LNCAP (cell line): ENCODE measurements around the gene GPR142.

ENCODE experiments used
- TF ChIP-seq, protein P1 (sequence below): fragments of 450-650 bp; IDR thresholded peaks from 2 replicates; pipeline ENCODE4 v1.5.1; 2017; ENCODE audit warnings: mild to moderate bottlenecking

Gene GPR142

DNA sequence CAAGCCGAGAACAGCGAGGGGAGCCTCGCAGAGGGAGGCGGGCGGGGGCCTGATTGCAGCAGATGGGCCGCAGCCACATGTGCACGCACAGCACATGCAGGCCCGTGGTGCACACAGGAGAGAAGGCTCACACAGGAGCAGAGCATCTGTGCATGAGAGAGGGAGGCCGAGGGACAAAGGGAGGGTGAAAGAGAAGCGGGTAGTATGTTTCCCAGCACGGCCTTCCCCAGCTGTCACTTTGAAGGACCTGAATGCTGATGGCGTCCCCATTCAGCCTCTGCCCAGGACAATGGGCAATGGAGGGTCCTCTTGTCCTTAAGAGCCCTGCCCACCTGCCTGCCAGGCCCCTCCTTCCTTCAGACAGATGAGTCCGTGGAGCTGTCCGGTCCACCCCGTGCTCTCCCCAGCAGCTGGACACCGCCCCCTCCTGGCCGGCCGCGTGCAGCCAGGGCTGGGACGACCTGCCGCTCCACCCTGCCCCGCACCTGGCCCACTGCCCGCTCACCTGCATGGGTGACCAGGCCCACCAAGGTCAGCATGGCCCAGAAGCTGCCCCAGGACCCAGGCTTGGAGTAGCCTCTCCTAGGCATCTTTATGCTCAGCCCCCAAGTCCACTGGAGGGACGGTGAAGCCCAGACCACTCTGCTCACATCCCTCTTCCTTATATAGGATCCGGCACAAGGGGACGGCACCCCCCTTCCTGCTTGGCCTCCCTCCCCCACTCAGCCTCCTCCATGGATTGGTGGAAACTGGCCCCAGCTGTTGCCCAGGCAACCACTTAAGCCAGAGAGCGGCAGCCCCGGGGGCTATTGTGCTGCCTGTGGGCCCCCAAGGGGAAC, 5.9 kb upstream of the GPR142 start, which contains the start of gene BTBD17:
Gene BTBD17, minus strand, starts transcription at position 639 of the 839 bp plus-strand sequence. Its CDS starts 49 bp downstream, at position 590.
- TF ChIP-seq, protein P1, sequence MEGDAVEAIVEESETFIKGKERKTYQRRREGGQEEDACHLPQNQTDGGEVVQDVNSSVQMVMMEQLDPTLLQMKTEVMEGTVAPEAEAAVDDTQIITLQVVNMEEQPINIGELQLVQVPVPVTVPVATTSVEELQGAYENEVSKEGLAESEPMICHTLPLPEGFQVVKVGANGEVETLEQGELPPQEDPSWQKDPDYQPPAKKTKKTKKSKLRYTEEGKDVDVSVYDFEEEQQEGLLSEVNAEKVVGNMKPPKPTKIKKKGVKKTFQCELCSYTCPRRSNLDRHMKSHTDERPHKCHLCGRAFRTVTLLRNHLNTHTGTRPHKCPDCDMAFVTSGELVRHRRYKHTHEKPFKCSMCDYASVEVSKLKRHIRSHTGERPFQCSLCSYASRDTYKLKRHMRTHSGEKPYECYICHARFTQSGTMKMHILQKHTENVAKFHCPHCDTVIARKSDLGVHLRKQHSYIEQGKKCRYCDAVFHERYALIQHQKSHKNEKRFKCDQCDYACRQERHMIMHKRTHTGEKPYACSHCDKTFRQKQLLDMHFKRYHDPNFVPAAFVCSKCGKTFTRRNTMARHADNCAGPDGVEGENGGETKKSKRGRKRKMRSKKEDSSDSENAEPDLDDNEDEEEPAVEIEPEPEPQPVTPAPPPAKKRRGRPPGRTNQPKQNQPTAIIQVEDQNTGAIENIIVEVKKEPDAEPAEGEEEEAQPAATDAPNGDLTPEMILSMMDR, result peak; percentile 83

DNA sequence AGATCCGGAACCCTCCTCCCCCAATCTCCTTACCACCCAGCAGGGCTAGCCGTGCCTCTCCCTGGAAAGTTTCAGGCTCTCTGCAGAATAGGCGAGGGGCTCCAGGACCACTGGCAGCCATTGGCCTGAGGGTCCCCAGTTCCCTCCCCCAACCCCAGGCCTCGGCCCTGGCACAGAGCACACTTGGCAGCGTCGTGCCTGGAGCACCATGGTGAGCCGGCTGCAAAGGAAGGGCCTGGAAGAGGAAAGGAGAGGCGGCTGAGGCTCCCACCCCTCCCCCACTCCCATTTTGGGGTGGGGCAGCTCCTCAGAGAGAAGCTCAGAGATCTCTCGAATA, 5.3 kb upstream of the GPR142 start:
- TF ChIP-seq, protein P1, result no peak

DNA sequence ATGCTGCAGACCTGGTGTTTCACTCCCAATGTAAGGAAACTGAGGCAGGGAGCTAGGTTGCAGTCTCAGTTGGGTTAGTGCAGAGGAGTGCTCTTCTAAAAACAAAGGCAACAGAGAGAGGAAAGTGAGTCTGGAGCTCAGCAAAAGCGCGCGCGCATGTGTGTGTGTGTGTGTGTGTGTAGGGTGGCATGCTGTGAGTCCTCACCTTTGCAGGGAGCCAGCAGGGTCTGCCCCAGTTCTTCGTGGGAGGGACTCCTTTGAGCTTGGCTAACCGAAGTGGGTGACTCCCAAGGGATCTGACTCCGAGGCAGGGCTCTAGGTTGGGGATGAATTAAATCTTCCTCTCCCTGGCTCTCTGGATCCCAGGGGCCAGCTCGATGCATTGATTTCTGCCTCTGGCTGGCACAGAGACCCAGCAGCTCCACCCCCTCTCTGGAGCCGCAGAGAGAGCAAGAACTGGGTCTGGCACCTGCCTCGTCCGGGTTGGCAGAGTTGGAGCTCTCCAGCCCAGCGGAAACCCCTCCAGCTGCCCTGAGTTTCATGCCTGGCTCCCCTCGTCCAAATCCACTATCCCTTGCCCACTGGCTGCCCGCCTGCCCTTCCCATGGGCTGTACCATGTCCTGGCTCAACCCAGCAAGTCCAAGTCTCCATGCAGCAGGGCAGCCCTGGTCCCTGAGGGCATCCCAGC, 4.4 kb upstream of the GPR142 start:
- TF ChIP-seq, protein P1, result no peak

DNA sequence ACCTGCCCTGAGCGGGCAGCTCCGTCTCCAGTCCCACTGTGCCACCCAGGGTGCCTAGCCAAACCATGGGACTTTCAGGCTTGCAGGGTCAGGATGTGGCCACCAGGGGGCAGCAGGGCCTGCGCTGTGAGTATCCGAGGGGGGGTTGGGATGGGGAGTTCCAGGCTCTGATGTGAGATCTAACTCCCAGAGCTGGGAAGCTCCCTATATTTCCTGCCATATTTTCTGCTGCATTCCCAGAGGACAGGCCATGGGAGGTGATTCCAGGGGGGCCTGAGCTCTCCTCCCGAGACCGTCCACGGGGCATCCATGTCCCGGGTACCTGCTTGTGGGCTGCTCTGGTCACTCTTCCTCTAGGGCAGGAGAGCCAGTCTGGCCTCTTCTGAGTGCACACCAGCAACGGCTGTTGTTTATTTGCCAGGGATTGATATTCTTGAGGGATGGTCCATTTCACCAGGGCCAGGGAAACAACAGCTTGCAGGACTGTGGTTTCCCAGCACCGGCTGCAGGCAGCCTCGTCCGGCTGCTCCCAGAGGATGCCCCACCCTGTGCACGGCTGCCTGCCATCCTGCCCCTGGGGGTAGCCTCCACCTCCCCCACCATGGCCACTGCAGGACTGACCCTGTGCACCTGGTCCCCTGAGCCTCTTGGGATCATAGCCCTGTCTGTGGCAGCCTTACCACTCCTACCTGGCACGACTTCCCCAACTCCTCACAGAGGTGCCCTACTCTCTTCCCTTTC, 1.2 kb downstream of the GPR142 start:
- TF ChIP-seq, protein P1, result peak; percentile 91

DNA sequence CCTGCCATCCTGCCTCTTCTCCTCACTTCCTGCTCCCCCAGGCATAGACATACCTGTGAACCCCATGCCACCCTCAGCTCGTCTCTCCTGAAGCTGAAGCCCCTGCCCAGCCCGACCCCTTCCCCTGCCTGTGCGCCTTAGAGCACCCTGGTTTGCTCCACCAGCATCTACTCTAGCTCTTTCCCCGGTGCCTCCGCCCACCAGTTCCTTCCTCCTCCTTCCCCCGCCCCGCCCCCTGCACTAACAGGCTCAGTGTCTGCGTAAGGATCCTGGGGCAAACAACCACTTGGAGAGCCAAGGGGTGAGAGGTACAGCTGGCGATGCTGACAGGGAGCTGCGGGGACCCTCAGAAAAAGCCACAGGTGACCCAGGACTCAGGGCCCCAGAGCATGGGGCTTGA, 1.9 kb downstream of the GPR142 start:
- TF ChIP-seq, protein P1, result no peak

DNA sequence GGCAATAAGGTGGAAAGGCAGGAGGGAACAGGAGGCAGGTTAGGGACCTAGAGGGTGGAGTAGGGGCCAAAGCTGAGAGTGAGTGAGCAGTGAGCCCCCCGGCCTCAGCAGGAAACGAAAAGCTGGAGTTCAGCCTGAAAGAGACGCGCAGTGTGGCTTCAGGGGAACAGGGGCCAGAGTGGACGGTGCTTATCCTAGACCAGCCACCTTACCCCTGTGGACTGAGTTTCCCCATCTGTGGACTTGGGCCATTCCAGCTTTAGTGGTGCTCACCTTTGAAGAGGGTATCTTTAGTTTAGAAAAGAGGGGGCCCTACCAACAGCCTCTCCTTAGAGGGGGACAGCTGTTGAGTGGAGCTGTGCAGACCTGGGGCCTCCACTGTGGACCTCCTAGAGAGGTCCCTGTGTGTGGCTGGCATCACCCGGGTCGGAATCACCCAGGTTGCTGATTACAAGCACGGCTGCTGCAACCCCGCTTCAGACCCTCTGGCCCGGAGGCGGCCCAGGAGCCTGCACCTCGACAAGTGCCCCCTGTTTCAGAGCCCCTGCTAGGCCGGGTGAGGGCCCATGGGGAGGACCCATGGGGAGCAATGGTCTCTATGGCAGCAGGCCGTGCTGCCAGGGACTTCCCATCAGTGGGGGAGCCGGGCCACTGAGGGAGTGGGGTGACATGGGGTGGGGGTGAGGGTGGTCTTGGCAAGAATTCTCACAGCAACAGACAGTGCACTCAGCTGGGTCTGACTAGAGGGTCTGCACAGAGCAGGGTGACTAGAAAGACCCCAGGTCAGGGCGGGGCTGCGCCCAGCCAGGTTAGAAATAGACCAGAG, 2.6 kb downstream of the GPR142 start:
- TF ChIP-seq, protein P1, result no peak
